Kidney epithelial cell (primary cell): ENCODE data around the gene TNFRSF8. TPM values are rescaled to one million over a fixed set of nuclear protein-coding genes. Genes with fewer than 3 reads are reported as not detected.

Experiments used
- DNase-seq: peaks from one replicate; pipeline ENCODE4 v3.0.0-alpha.2; 2010; ENCODE audit warnings: low read depth
- H3K27me3 ChIP-seq: 2 replicates; pipeline ENCODE4 v1.6.0; 2011; ENCODE audit warnings: low read length; ENCODE audit not compliant: control insufficient read depth, insufficient read depth
- H3K36me3 ChIP-seq: 2 replicates; pipeline ENCODE4 v1.5.1; 2011; ENCODE audit warnings: low read length; ENCODE audit not compliant: control insufficient read depth, insufficient read depth
- H3K4me3 ChIP-seq: 2 replicates; pipeline ENCODE4 v1.5.1; 2011; ENCODE audit warnings: low read depth, mild to moderate bottlenecking, control low read depth, low read length
- CTCF ChIP-seq: IDR thresholded peaks from 2 replicates; pipeline ENCODE4 v1.5.1; 2011; ENCODE audit warnings: mild to moderate bottlenecking, moderate library complexity, low read length, control low read depth, inconsistent platforms; ENCODE audit not compliant: insufficient read depth, poor library complexity, severe bottlenecking
- total RNA-seq: library from RNA; depleted of rRNA; stranded (reverse); fragments of >200 nt; gene quantifications from 2 replicates; pipeline ENCODE4 v1.2.3, GENCODE V29; 2015

The TNFRSF8 gene
- total RNA-seq, 1 donor from 2014 or later = 0.21 TPM

DNA sequence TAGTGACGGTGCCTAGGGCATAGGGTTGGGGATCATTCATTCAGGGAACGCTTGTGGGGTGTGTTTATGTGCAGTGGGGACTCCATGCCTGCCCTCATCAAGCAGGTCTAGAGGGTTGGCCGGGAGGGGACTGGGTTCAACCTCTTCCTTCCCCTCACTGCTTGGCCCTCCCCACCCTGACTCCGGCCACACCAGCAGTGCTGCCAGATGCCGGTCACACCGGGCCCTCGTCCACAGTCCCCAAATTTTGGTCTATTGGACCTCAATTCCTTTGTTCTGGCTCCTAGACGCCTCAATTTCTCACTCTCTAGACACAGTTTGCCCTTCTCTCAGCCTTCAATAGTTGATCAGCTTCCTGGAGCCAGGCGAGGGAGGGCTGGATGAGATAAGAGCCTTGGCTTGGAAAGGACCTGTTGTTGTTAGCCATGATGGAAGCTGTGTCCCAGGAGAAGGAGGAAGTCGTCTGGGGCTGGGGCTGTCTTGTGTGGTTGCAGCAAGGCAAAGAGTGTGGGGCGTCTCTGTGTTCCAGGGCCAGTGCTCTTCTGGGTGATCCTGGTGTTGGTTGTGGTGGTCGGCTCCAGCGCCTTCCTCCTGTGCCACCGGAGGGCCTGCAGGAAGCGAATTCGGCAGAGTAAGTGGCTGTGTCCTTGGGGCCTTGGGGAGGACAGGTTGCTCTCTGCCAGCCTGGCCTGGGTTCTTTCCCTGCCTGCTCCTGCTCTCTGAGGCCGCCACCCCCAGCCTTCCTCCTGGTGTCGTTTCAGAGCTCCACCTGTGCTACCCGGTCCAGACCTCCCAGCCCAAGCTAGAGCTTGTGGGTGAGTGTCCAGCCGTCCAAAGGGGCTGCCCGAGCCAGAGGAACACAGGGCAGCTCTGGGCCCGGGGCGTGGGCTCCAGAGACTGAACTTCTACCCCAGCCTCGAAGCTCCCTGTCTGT, 62.6 kb downstream of the TNFRSF8 start:
- no peaks in the 10 kb centered on the region for H3K36me3 ChIP-seq
- H3K4me3 ChIP-seq = no peak overlapping the region
- no peak for DNase-seq
- no peak for TF ChIP-seq CTCF
- H3K27me3 ChIP-seq = peaks cover 17% of the 10 kb centered on the region

DNA sequence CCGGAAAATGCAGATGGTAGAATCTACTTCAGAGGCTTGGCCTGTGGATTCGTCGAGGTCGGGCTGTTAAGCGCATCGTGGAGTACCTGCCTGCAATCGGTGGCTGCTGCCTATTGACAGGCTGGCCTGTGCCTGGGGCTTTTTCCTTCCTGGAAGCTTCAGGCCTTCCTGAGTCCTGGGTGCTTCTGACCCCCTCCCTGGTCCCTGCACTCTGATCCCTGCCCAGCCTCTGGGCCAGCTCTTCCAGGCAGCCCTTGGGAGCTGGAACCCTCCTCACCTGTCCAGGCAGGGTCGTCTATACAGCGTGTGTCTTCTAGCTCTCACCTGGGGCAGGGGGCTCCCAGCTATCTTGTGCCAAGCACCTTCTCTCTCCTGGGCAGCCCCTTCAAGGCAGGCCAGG, 63.7 kb downstream of the TNFRSF8 start:
- H3K36me3 ChIP-seq = no peaks in the 10 kb centered on the region
- peaks cover 17% of the 10 kb centered on the region for H3K27me3 ChIP-seq
- no peak overlapping the region for H3K4me3 ChIP-seq
- no peak for DNase-seq
- TF ChIP-seq CTCF = no peak

GRCh38 chr1:12127206-12127810, 64.2 kb downstream of the TNFRSF8 start:
- no peak for DNase-seq
- no peak for TF ChIP-seq CTCF
- no peaks in the 10 kb centered on the region for H3K36me3 ChIP-seq
- peaks cover 17% of the 10 kb centered on the region for H3K27me3 ChIP-seq
- H3K4me3 ChIP-seq = no peak overlapping the region

DNA sequence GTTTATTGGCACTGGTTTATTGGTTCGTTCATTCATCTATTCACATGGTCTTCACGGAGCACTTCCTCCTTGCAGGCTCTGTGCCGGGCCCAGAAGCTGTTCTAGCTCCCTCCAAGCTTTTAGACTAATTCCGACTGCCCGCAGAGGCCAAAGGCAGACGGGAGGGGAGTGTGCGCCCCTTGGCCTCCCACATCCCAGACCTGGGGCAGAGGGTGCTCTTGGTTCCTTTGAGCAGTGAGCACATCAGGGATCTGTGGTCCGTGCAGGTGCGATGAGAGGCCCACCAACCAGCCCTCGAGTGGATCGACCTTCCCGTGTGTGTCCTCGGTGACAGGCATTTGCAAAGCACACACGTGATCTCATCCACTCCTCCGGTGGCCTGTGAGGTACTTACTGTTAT, 65.0 kb downstream of the TNFRSF8 start:
- Histone ChIP-seq H3K36me3 (no peaks in the 10 kb centered on the region), H3K4me3 (no peak overlapping the region), H3K27me3 (peaks cover 15% of the 10 kb centered on the region)
- TF ChIP-seq CTCF = no peak
- DNase-seq = no peak

DNA sequence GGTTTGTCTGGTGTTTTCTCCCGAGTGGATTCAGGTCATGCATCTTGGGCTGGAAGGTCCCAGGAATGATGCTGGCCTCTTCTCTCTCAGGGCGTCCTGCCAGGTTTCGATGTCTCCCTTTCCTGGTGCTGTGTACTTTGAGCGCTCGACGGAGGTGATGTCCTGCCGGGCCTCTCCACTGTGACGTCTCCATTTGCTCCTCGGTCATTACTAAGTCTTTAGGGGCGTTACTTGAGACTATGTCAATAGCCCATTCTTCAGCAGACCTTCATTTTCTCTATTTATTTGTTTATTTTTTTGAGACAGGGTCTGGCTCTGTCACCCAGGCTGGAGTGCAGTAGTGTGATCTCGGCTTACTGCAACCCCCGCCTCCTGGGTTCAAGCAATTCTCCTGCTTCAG, 66.5 kb downstream of the TNFRSF8 start:
- no peak for TF ChIP-seq CTCF
- H3K27me3 ChIP-seq = peaks cover 7% of the 10 kb centered on the region
- DNase-seq = no peak
- no peak overlapping the region for H3K4me3 ChIP-seq
- no peaks in the 10 kb centered on the region for H3K36me3 ChIP-seq
